GM21737 (cell line): Measurements from ENCODE around the gene TM9SF4.
"Not testable (repeated sequence)": the region's sequence is repeated elsewhere in the genome, so short reads cannot be mapped to it uniquely, and the experiment has no call there.

Experiments used
- ATAC-seq: cut with Tn5 transposase; IDR thresholded peaks from one replicate; pipeline ENCODE4 v1.9.1; 2021; ENCODE audit warnings: mild to moderate bottlenecking, moderate library complexity; ENCODE audit not compliant: unreplicated experiment

The TM9SF4 gene

DNA sequence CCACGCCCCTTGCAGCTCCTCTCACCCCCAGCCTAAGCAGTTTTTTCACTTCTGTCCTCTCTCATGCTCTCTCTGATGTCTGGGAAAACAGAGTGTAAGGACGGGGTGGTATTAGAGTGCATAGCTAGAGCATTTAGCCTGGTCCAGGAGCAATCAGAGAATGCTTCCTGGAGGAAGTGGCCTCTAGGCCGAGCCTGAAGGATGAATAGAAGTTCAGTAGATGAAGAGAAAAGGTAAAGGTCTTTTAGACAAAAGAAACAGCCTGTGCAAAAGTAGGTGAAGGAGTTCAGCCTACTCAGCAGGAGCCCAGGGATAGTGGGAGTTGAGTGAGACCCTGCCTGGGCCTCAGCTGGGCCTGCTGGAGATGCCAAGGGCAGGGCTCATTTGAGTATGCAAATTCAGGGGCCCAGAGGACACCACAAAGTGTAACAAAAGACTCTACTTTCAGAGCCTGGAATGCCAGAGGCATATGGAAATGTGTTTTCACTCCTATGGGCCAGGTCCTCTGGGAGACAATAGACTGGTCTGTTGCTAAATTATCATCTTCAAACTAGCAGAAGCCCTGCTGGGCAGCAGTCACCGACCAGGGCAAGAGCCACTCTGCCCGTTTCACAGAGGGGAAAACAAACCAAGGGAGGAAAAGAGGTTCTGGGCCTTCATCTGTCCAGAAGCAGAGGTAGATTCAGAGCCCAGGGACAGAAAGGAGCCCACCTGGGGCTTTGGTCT is 19.7 kb upstream of the TM9SF4 start:
- no peak for ATAC-seq

DNA sequence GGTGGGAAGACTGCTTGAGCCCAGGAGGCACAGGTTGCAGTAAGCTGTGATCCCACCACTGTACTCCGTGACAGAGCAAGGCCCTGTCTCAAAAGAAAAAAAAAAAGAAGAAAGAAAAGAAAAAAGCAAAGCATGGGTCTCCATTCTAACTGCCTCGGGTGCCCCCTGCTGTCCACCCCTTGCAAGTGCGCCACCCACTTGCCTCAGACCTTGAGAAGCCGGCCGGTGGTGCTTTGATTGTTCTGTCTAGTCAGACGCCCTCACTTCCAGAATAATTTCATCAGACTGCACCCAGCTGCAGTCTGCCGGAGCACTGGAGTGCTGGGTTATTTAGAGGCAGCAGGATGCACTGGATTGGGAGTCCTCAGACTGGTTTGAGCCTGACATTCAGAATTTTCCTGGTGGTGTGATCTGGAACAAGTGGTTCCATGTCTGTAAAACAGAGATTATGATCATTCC is 17.6 kb upstream of the TM9SF4 start:
- ATAC-seq, result peak; percentile 68

DNA sequence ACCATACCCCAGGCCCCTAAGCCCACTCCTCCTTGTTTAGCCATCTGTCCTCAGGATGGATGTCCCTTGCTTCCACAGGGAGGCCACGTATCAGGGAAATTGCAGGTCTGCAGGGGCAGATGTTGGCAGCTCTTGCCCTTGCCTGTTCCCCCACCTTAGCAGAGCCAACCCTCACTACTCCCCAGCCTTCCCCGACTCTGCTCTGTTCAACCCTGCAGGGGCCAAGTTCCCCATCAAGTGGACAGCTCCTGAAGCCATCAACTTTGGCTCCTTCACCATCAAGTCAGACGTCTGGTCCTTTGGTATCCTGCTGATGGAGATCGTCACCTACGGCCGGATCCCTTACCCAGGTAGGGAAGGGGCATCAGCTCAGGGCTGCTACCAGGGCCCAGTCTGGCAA is 10.7 kb upstream of the TM9SF4 start:
- ATAC-seq, result no peak

DNA sequence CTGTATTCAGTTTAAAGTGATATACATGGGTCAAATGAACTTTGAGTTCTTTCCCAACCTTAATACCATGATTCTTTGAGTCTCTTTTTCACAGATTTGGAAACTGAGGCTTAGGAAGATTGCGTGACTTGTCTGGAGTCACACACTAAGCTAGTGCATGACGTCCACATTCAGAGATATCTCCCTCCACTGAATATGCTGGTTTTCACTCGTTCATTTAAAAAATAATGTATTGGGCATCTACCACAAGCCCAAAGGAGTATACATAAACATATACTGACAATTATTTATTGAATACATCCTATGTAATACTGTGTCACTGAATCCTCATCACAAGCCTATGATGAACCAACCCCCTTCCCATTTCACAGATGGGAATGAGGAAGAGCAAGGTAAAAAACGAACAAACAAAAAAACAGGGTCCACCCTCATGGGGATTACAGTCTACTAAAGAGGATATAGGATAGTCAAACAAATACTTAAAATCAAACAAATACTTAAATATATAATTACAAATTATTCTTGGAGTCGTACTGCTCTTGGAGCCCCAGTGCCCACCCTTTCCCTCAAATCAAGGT is 611 bp upstream of the TM9SF4 start:
- ATAC-seq, result no peak

DNA sequence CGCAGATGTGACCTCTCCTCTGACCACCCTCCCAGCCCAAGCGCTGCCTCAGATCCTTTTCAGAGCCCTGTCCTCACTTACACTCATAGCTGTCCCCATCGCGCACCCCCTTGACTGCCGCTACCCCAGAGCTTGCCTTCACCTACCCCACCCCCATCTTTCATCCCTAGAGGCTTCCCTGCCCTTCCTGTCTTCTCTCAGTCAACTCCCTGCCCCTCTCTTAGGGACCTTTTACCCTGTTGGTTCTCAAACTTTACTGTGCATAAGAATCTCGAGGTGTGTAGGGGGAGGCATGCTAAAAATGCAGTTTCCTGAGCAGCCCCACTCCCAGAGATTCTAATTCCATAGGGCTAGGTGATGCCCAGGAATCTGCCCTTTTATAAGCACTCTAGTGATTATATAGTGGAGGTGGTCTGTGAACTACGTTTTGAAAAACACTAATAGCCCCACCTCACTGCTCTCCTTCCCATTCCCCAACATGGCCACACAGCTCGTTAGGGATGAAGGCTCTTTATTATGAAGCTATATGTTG is 725 bp downstream of the TM9SF4 start:
- peak; percentile 6 for ATAC-seq

DNA sequence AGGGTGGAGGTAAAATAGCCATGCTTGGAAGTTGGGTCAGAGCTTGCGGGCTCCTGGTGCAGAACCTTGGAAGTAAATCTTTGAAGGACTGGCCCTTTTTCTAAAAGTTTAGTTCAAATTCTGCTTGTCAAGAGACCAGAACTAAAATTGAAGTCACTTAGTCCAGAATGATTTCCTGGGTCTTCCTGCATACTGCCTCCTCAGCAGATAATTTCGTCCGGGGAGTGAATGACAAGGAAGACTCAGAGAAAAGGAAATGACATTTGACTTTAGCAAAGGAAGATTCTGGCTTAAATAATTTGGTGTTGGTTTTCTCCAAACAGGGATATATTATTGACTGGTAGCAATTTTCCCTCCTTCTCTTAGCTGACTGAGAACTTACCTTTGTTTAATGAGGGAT is 1.2 kb downstream of the TM9SF4 start:
- ATAC-seq, result no peak

DNA sequence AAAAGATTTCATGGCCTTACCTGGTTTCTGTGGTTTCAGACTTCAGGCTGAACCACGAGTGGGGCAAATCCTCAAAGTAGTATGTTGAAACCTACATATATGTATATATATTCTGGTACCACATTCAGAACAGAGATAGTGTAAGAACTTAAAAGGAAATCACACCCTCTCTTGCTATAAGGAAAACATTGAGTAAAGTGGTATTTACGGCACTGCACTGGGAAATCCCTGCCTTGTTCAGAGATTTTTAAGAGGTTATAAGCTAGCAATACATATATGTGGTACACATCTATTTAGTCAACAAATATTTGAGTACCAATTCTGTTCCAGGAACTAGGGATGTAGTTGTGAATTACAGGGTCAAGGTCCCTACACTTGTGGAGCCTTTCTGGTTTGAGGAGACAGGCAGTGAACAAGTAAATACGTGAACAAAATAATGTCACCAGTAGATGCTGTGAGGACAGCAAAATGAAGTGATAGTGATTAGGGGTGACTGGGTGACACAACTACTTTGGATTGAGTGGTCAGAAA is 1.7 kb downstream of the TM9SF4 start:
- ATAC-seq, result no peak

DNA sequence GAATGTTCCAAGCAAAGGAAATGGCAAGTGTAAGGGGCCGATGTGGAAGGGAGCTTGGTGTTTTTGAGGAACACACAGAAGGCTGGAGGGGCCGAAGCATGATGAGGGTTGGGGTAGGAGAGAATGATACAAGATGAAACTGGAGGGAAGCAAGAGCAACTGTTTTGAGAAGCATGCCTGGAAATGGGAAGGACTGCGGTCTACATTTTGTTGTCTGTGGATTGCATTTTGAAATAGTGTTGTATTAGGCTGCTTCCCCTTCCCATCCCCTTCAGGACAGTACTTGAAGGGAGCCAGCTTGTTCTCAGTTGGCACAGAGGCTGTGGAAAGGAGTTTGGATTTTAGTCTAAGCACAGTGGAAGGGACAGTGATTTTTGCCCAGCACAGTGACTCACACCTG is 2.2 kb downstream of the TM9SF4 start:
- ATAC-seq, result no peak

DNA sequence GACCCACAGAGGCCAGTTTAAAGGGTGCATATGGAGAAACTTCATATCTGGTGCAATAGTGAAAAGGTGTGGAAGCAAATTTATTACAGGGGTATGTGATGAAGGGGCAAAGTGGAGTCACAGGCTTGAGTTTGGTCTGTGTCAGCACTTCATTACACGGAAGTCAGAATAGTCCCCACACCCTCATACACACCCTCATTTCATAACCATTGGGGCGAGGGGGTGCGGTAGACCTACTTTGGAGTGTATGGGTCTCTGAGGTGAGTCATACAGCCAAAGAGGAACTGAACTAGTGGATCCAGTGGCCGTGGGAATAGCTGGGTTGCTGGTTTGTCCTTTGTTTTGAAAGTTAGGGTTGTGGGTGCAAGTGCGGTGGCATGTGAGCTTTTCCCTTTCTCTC is 3.3 kb downstream of the TM9SF4 start:
- ATAC-seq, result no peak

DNA sequence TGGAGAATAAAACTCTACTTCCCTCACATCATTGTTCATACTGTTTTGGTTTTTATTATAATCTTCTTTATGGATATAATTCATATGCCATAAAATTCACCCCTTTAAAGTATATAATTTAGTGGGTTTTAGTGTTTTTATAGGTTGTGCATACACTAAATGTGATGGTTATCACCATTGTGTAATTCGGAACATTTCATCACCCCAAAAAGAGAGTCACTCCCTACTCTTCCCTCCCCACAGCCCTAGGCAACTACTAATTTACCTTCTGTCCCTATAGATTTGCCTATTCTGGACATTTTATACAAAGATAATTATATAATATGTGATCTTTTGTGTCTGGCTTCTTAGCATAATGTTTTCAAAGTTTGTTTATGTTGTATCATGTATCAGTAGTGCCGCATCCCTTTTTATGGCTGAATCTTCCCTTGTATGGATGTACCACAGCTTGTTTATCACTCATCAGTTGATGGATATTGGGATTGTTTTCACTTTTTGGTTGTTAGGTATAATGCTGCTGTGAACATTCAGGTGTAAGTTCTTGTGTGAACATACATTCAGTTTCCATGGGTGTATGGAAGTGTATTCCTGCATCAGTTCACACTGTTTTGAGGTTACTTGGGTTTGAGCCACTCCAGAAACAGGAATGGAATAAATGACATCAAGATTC is 4.2 kb downstream of the TM9SF4 start:
- no peak for ATAC-seq

DNA sequence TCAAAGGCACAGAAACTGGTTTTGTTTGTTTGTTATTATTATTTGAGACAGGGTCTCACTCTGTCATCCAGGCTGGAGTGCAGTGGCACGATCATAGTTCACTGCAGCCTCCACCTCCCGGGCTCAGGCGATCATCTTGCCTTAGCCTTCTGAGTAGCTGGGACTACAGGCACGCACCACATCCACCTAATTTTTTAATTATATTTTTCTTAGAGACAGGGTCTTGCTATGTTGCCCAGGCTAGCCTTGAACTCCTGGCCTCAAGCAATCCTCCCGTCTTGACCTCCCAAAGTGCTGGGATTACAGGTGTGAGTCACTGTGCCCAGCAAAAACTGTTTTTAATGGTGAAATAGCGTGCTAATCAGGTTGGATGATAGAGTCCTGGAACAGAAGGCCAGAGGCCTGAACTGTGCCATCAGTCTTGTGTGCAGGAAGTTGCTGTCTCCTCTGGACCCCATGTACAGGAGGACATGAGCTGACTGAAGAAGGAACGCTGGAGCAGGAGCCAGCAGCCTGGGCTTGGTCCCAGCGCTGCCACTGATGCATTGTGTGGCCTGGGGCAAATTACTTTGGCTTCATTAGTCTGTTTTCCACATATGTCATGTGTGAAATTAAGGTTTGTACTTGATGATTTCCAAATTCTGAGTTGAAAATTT is 4.9 kb downstream of the TM9SF4 start:
- ATAC-seq, result no peak

DNA sequence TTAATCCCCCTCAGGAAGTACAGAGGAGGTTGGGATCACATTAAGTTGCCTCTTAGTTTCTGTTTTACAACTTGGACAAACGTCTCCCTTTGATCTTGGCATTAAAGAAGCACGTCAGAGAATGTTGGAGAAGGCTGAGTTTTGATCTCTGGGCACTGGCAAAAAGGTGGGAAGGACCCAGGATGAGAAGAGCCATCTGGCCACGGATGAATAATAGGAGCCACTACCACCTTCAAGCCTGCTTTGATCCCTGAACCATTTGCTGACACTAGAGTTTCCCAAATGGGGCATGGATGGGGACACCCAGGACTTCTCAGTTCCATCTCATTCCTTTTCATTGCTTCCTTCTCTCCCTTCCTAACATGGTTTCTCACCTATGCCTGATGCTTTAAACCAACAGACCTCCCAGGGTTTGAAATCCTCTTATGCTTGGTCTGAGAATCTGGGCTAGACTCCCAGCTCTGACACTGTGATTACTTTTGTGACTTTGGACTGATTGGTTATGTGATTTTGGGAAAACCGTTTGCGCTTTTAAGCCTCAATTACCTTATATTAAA is 5.8 kb downstream of the TM9SF4 start:
- ATAC-seq, result no peak

DNA sequence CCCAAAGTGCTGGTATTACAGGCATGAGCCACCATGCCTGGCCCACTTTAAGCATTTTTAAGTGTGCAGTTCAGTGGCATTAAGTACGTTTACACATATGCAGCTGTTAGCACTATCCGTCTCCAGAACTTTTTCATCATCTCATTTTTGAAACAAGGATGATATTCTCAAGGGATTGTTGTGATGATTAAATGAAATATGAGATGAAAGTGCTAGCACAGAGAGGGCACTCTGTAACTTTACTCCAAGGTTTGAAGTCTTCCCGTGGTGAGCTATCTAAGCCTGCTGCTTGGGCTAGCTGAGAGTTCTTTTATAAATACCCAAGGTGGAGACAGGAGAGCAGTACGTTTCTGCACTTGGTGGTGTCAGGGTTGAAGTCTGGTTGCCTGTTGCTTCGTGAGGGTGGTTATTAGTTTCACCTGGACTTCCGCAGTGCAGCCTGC is 6.6 kb downstream of the TM9SF4 start:
- ATAC-seq, result no peak

DNA sequence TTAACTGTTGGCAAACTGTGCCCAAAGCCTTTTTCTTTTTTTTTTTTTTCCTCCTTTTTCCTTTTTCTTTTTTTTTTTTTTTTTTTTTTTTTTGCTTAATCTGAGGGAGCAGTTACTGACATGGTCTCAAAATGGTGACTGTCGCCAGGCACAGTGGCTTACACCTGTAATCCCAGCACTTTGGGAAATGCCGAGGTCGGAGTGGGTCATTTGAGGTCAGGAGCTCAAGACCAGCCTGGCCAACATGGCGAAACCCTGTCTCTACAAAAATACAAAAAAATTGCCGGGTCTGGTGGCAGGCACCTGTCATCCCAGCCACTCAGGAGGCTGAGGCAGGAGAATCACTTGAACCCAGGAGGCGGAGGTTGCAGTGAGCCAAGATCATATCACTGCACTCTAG is 7.3 kb downstream of the TM9SF4 start:
- ATAC-seq, result not testable (repeated sequence)

DNA sequence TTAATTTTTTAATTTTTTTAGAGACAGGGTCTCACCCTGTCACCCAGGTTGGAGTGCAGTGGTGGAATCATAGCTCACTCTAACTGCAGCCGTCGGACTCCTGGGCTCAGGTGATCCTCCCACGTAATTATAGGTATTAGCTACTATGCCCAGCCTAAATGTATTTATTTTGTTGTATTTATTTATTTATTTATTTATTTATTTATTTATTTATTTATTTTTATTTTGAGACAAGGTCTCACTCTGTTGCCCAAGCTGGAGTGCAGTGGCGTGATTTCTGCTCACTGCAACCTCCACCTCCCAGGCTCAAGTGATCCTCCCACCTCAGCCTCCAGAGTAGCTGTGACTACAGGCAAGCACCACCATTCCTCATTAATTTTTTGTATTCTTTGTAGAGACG is 8.9 kb downstream of the TM9SF4 start:
- not testable (repeated sequence) for ATAC-seq

DNA sequence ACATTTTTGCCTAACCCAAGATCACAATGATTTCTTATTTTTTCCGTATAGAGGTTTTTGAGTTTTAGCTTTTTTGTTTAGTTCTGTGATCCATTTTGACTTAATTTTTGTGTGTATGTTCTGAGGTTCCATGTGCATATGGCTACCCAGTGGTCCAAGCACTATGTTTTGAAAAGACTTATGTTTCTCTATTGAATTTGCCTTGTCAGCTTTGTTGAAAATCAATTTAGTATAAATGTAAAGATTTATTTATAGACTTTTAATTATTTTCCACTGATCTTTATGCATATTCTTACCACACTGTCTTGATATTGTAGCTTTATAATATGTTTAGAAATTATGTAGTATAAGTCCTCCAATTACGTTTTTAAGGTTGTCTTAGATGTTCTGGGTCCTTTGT is 10.2 kb downstream of the TM9SF4 start:
- ATAC-seq, result no peak

DNA sequence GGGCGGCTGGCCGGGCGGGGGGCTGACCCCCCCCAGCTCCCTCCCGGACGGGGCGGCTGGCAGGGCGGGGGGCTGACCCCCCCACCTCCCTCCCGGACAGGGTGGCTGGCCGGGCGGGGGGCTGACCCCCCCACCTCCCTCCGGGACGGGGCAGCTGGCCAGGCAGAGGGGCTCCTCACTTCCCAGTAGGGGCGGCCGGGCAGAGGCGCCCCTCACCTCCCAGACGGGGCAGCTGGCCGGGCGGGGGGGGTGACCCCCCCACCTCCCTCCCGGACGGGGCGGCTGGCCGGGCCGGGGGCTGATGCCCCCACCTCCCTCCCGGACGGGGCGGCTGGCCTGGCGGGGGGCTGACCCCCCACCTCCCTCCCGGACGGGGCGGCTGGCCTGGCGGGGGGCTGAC is 12.4 kb downstream of the TM9SF4 start:
- ATAC-seq, result not testable (repeated sequence)

DNA sequence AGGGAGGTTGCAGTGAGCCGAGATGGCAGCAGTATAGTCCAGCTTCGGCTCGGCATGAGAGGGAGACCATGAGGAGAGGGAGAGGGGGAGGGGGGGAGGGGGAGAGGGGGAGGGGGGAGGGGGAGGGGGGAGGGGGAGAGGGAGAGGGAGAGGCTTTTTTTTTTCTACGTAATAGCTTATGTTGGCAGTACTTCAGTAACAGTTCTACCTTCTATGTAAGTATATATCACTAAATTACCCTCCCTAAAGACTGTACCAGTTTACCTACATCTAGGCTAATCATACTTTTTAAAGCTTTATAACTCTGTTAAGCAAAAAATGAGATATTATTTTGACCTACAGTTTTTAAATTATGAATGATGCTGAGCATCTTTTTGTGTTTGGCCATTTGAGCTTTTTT is 13.6 kb downstream of the TM9SF4 start:
- ATAC-seq, result no peak

DNA sequence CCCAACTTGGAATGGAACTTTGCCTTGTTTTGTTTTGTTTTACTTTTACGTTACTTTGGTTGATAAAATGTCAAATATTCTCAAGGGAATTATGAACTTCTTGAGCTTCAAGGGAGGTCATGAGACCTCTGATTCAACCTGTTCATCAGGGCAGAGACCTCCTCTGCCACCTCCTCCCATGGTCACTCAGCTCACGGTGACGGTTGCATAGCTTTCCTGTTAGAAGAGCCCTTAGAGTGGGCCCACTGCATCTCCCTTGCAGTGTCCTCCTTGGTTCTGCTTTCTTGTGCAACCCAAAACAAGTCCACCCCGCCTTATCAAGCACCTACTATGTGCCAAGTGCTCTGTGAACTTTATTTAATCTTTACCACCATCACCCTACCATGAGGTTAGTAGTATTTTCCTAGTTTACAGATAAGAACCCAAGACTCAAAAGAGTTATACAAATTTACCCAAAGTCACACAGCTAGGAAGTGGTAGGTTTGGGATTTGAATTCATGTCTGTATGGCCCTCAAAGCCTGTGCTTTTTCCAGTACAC is 15.5 kb downstream of the TM9SF4 start:
- ATAC-seq, result no peak

DNA sequence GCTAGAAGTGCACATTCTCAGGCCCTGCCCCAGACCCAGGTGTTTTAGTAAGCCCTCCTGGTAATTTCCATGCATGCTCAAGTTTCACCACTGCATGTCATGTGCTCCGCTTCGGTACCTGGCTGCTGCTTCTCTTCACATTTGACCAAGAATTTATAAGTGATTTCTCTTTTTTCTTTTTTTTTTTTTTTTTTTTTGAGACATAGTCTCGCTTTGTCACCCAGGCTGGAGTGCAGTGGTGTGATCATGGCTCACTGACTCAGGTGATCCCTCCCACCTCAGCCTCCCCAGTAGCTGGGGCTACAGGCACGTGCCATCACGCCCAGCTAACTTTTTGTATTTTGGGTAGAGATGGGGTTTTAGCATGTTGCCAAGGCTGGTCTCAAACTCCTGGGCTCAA is 16.0 kb downstream of the TM9SF4 start:
- ATAC-seq, result no peak

DNA sequence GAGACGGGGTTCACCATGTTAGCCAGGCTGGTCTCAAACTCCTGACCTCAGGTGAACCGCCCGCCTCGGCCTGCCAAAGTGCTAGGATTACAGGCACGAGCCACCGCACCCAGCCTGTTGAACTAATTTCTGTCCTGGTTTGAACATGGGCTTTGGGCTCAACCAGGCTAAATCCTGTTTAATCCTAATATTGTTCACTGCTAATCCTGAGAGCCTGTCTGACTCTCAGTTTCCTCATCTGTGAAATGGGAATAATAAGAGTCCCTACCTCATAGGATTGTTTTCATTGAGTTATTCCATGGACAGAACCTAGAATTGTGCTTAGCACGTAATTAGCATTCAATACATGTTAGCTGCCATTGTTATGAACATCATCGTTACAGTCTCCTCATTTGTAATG is 17.4 kb downstream of the TM9SF4 start:
- ATAC-seq, result no peak
